ENCODE measurements around the gene ASPG.

The ASPG gene

GRCh38 chr14:104116288-104116755 lies 30.8 kb downstream of the ASPG start:
- no peak for DNase-seq (ENCODE audit: low read depth, low spot score)

DNA sequence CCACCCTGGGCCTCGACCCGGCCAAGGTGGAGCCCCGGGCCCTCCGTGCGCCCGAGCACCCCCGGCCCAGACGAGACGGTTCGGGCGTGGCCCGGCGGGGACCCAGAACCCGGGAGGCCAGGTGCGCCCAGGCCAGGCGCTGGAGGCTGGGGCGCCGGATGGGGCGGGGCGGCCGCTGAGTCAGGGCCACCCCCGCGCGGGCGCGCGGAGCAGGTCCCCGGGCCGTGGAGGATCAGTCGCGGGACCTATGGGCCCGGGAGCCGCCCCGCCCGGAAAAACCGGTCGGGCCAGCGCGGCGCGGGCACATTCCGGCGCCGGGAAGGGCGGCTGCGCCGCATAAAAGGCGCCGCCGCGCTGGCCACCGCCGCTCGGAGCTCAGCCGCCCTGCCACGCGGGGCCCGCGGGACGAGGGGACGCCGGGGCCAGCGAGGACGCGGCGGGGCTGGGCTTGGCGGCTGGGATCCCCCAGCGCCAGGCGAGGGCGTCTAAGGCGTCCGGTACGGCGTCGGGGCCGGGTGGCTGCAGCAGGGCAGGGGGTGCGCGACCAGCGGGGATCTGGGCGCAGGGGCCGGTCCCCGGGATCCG lies 31.3 kb downstream of the ASPG start:
- no peak for DNase-seq (ENCODE audit: low read depth, low spot score)

DNA sequence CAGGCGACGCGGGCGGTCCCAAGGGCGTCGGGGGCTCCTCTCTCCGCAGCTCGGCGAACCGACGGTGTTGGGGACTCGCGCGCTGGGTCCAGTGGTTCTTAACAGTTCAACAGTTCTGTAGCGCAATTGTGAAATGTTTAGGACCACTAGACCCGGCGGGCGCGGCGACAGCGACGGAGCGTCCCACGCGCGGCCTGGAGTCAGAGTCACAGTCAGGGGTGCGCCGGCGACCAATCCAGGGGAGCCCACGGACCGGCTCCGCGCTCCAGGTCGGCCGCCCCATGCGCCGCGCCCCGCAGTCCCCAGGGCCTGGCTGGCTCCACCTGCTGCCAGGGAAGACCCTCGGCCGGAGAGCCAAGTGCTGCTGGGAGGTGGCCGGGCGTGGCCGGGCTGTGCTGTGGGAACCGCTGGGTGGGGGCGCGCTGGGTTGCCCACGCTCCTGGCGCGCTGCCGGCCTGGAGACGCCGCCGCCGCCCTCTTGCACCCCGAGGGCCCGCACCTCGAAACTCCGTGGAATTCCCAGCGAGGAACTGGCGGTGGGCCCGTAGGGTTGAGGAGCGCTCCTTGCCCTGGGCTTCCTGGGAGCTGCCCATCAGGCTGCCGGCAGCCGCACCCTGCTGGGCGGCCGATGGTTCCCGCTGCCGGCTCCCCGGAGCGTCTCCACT lies 32.0 kb downstream of the ASPG start:
- DNase-seq (ENCODE audit: low read depth, low spot score), result no peak

DNA sequence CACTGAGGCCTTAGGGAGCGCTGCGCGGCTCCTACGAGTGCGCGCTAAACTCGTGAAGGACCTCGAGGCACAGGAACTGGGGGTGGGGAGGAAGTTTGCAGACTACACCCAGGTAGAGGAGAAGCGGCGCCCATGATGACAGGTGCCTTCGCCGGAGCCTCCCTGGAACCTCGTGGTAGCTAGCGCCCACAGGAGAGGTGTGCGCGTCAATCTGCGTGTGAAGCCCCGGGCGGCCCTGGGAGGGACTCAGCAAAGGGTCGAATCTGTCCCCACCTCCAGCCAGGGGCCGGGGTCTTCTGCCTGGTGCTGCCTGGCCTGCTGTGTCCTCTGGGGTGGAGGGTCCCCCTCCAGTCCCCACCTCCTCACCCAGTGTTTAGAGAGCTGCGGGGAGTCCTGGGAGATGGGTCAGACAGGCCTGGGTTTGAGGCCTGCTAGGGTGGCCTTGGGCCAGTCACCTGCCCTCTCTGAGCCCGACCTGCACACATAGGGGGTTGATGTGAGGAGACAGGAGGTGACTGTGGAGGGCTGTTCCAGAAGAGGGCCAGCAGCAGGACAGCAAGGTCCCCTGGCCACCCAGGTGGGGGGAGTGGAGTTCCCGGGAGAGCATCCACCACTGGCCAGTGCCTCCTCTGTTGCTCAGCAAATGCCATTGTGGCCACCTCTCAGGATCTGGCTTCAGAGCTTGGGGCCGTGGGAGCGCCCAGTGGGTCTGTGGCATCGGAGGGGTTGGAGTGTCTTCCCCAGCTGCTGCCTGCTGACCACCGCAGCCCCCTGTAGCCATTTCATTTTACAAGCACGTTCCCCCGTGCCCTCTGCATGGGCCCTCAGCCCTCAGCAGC lies 32.7 kb downstream of the ASPG start:
- DNase-seq (ENCODE audit: low read depth, low spot score), result no peak

DNA sequence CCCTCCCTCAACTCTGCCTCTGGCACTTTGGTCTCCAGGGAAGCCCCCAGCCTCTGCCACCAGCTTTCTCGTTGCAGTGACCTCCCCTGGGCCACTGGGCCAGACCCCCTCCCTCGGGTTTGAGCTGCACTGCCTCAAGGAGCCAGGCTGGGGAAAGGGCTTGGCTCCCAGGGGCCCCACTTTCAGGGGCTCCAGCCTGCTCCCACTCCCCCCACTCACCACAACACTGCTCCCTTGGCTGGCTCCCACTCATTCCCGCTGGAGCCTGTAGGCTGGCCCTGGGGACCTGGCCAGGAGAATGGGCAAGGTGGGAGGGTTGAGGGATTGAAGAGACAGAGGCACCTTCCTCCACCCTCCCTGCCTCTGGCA lies 33.6 kb downstream of the ASPG start:
- no peak for DNase-seq (ENCODE audit: low read depth, low spot score)

GRCh38 chr14:104119488-104120251 lies 34.2 kb downstream of the ASPG start:
- DNase-seq (ENCODE audit: low read depth, low spot score), result no peak

DNA sequence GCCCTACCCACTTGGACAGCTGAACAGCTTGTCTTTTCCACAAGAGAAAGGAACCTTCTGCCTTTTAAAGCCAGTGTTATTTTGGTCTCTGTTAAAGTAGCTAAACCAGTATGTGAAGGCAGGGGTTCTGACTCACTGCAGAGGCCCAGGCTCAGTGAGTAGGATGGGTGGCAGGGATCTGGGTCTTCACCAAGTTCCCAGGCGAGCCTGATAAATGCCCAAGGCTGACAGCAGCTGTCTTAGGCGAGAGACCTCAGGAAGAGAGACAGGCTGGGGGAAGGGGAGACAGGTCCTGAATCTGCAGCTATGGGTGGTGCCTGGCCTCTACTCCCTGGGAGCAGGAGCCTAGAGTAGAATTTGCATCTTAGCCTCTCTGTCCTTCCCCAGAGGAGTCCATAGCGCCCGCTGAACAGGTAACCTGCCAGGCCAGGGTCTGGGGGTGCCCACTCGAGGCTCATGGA lies 34.8 kb downstream of the ASPG start:
- no peak for DNase-seq (ENCODE audit: low read depth, low spot score)

GRCh38 chr14:104121142-104121541 lies 35.6 kb downstream of the ASPG start:
- DNase-seq (ENCODE audit: low read depth, low spot score), result no peak

- DNase-seq (ENCODE audit: low read depth, low spot score), result no peak
Measured at GRCh38 chr14:104123879-104124278, 38.4 kb downstream of the ASPG start.

DNA sequence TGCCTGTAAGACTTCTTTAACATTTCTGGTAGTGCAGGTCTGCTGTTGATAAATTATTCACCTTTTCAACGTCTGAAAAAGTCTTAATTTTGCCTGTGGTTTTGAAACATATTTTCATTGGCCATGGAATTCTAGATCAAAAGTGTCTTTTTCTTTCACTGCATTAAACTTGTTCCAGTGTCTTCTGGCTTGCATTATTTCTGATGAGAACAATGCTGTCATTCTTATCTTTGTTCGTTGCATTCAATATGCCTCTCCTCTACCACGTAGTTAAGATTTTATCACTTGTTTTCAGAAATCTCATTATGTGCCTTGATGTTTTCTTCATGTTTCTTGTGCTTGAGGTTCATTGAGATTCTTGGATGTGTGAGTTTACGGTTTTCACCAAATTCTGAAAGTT lies 39.5 kb downstream of the ASPG start:
- DNase-seq (ENCODE audit: low read depth, low spot score), result no peak

DNA sequence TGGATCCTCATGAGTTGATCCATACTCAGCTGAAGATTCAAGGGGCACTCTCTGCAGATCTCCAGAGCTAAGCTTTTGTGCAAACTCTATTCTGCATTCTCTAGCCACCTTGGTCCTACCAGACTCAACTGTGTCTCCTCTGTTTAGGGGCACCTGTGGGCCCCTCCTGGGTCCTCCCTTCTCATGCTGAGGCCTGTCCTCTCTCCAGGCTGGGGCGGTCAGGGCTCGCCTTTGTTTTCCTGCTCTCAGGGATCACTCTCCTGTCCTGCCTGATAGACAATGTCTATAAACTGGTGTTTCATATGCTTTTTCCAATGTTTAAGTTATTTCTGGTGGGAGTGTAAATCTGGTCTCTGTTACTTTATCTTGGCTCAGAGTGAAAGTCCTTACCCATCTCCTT lies 41.3 kb downstream of the ASPG start:
- no peak for DNase-seq (ENCODE audit: low read depth, low spot score)

- DNase-seq (ENCODE audit: low read depth, low spot score), result no peak
Measured at GRCh38 chr14:104128981-104129380, 43.5 kb downstream of the ASPG start.

DNA sequence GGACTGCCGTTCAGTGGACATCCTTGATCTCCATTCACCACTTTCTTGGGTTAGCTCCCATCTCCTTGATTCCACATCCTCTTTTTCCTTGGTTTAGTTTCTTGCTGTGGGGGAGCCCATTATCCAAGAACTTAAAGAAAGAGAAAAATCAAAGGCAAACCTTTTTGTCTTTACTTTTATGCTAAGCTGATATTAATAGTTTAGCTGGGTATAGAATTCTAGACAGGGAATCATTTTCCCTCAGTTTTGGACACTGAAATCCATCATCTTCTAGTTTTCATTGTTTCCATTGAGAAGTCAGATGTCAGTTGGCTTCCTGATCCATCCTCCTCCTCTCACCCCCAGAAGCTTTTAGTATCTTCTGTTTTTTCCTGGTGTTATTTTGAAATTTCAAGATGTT lies 44.1 kb downstream of the ASPG start:
- no peak for DNase-seq (ENCODE audit: low read depth, low spot score)

- DNase-seq (ENCODE audit: low read depth, low spot score), result no peak
Measured at GRCh38 chr14:104130974-104131651, 45.6 kb downstream of the ASPG start.

- DNase-seq (ENCODE audit: low read depth, low spot score), result no peak
Measured at GRCh38 chr14:104131968-104132732, 46.6 kb downstream of the ASPG start.

DNA sequence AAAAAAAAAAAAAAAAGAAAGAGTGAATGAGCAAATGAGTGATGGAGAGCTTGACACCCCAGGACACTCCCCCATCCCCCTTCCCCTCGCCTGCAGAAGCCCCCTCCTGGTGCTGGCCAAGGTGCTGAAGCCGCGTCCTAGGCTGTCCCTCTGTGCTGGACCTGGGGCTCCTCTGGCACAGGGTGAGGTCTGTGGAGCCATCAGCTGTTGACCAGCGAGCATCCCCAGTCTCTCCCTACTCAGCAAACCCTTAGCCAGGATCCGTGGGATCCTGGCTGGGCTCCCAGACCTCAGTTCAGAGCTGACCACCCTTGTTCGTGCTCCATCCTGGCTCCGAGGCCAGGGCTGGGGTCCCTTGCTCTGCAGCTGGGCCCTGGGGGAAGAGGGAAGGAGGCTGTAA lies 47.5 kb downstream of the ASPG start:
- no peak for DNase-seq (ENCODE audit: low read depth, low spot score)

GRCh38 chr14:104133496-104133895 lies 48.0 kb downstream of the ASPG start:
- DNase-seq (ENCODE audit: low read depth, low spot score), result no peak

GRCh38 chr14:104134061-104134965 lies 48.8 kb downstream of the ASPG start:
- DNase-seq (ENCODE audit: low read depth, low spot score), result no peak

DNA sequence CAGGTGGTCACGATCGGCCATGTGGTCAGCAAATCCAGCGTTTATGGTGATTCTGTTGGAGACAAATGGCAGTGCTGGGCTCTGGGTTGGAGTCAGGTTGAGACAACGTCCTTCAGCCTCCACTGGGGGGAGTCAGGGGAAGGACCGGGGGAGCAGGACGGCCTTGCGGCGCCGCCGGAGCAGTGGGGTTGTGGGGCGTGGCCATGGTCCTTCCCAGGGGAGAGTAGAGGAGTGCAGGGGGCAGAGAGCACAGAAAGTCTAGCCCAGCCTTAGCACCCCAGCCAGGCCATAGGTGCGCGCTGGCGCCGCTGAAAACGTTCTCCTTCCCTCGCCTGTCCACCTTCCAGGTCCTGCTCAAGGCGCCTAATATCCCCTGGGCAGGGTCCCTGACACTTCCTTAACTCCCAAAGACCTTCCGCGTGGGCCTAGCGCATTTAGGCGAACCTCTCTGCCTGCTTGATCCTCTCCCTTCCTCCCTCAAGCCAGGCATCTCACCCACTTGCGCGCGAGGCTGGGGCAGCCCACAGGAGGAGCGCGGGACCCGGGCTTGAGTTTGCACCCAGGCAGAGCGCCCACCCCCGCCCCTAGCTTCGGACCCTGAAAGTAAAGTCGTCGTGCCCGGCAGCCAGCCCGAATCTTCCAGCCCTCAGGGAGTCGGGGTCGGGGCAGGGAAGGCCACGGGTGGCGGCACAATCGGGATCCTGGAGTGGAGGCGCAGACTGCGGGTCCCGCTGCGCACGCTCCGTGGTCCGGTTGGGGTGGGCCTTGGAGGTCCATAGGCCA lies 49.8 kb downstream of the ASPG start:
- DNase-seq (ENCODE audit: low read depth, low spot score), result no peak

Data from iPS DF 19.7 (cell line).